ENCODE measurements around the gene FAM107B. TPM values are rescaled to one million over a fixed set of nuclear protein-coding genes. Genes with fewer than 3 reads are reported as not detected.

The FAM107B gene
- total RNA-seq, 1 experiment from 2014 or later = 41.6 TPM

DNA sequence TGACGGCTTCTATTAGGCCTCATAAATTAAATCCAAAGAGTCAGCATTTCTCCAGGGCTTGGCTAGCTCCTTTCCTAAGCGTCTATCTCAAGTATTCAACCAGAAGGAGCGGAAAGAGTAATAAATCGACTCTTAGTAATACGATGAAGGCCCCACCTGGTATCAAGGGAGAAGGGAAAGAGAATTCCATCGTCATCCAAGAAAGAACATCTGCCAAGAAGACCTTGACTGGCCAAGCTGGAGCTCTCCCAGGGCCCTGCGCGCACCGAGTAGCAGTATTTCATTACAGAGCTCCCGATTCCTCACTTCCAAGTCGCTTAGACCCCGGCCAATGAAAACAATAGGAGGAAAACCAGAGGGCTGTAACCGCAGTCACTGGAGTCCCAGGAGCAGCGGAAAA, 266.0 kb downstream of the FAM107B start:
- Histone ChIP-seq H3K36me3 (ENCODE audit: control insufficient read depth in 1 of 2, insufficient read depth in 2 of 2, low read length in 2 of 2) (no peaks in the 10 kb centered on the region), H3K9ac (ENCODE audit: low read length) (no peak overlapping the region), H4K20me1 (ENCODE audit: insufficient read depth) (no peaks in the 10 kb centered on the region), H3K4me1 (ENCODE audit: control insufficient read depth in 1 of 2, insufficient read depth in 2 of 2, low read length in 2 of 2) (no peaks in the 10 kb centered on the region), H2AFZ (ENCODE audit: low read depth, low read length, poor library complexity, severe bottlenecking) (no peak overlapping the region), H3K27me3 (ENCODE audit: insufficient read depth, low read length) (peaks cover 9% of the 10 kb centered on the region; the same call in 1 of the 2 replicates), H3K9me3 (ENCODE audit: control insufficient read depth in 1 of 2, insufficient read depth in 1 of 2, low read depth in 1 of 2, low read length in 2 of 2) (no peaks in the 10 kb centered on the region), H3K79me2 (ENCODE audit: insufficient read depth, low read length) (no peaks in the 10 kb centered on the region), H3K27ac (ENCODE audit: low read depth, low read length) (no peak overlapping the region), H3K9me2 (ENCODE audit: insufficient read depth) (no peaks in the 10 kb centered on the region), H3K4me2 (ENCODE audit: low read length) (no peak overlapping the region), H3K4me3 (replicated peaks in 1 of 2; ENCODE audit: low read depth in 1 of 2, low read length in 2 of 2) (no peak overlapping the region)
- intact Hi-C loops (cut with micrococcal nuclease) = no loop called here
- no peak for ATAC-seq
- DNase-seq (ENCODE audit: low read depth, low spot score) = no peak
- RAD21 ChIA-PET (ENCODE audit: low non-redundant PET in 1 of 2, low total read pairs in 2 of 2, uncharacterized antibody in 2 of 2, unreplicated experiment in 2 of 2) = no interaction called here
- no peak for TF ChIP-seq CEBPB (IDR thresholded peaks at IDR 0.05; ENCODE audit: low read depth)
- TF ChIP-seq ELF1 (IDR thresholded peaks at IDR 0.05; ENCODE audit: borderline replicate concordance, low read depth) = no peak
- TF ChIP-seq POLR2A (IDR thresholded peaks at IDR 0.05; ENCODE audit: borderline replicate concordance, extremely low read depth, insufficient read depth, insufficient read length) = no peak
- TF ChIP-seq YY1 (IDR thresholded peaks at IDR 0.05; ENCODE audit: extremely low read depth, insufficient replicate concordance, low read depth, low read length) = no peak
- no peak for TF ChIP-seq EZH2phosphoT487 (IDR thresholded peaks at IDR 0.05; ENCODE audit: borderline replicate concordance)
- TF ChIP-seq, protein P1, sequence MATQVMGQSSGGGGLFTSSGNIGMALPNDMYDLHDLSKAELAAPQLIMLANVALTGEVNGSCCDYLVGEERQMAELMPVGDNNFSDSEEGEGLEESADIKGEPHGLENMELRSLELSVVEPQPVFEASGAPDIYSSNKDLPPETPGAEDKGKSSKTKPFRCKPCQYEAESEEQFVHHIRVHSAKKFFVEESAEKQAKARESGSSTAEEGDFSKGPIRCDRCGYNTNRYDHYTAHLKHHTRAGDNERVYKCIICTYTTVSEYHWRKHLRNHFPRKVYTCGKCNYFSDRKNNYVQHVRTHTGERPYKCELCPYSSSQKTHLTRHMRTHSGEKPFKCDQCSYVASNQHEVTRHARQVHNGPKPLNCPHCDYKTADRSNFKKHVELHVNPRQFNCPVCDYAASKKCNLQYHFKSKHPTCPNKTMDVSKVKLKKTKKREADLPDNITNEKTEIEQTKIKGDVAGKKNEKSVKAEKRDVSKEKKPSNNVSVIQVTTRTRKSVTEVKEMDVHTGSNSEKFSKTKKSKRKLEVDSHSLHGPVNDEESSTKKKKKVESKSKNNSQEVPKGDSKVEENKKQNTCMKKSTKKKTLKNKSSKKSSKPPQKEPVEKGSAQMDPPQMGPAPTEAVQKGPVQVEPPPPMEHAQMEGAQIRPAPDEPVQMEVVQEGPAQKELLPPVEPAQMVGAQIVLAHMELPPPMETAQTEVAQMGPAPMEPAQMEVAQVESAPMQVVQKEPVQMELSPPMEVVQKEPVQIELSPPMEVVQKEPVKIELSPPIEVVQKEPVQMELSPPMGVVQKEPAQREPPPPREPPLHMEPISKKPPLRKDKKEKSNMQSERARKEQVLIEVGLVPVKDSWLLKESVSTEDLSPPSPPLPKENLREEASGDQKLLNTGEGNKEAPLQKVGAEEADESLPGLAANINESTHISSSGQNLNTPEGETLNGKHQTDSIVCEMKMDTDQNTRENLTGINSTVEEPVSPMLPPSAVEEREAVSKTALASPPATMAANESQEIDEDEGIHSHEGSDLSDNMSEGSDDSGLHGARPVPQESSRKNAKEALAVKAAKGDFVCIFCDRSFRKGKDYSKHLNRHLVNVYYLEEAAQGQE (IDR thresholded peaks at IDR 0.05; ENCODE audit: low read depth) = no peak
- no peak for TF ChIP-seq SIN3A (IDR thresholded peaks at IDR 0.05; ENCODE audit: low read depth)
- TF ChIP-seq, protein P2, sequence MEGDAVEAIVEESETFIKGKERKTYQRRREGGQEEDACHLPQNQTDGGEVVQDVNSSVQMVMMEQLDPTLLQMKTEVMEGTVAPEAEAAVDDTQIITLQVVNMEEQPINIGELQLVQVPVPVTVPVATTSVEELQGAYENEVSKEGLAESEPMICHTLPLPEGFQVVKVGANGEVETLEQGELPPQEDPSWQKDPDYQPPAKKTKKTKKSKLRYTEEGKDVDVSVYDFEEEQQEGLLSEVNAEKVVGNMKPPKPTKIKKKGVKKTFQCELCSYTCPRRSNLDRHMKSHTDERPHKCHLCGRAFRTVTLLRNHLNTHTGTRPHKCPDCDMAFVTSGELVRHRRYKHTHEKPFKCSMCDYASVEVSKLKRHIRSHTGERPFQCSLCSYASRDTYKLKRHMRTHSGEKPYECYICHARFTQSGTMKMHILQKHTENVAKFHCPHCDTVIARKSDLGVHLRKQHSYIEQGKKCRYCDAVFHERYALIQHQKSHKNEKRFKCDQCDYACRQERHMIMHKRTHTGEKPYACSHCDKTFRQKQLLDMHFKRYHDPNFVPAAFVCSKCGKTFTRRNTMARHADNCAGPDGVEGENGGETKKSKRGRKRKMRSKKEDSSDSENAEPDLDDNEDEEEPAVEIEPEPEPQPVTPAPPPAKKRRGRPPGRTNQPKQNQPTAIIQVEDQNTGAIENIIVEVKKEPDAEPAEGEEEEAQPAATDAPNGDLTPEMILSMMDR (IDR thresholded peaks at IDR 0.05 in 2 of 3, conservative IDR thresholded peaks at IDR 0.05 in 1 of 3; ENCODE audit: borderline replicate concordance in 1 of 3, insufficient read depth in 1 of 3, low read depth in 2 of 3, low read length in 2 of 3) = no peak
- TF ChIP-seq TCF7L2 (IDR thresholded peaks at IDR 0.05; ENCODE audit: borderline replicate concordance, extremely low read depth, insufficient read depth, insufficient read length) = no peak
- TF ChIP-seq FOSL1 (IDR thresholded peaks at IDR 0.05; ENCODE audit: low read depth) = no peak
- no peak for TF ChIP-seq POLR2AphosphoS5 (IDR thresholded peaks at IDR 0.05; ENCODE audit: low read depth, low read length)
- TF ChIP-seq ZNF274 (IDR thresholded peaks at IDR 0.05; ENCODE audit: low read depth, low read length) = no peak
- no peak for TF ChIP-seq RAD21 (IDR thresholded peaks at IDR 0.05; ENCODE audit: low read depth)
- no peak for TF ChIP-seq EGR1 (IDR thresholded peaks at IDR 0.05; ENCODE audit: low read depth)
- TF ChIP-seq, protein P3, sequence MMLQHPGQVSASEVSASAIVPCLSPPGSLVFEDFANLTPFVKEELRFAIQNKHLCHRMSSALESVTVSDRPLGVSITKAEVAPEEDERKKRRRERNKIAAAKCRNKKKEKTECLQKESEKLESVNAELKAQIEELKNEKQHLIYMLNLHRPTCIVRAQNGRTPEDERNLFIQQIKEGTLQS (IDR thresholded peaks at IDR 0.05) = no peak
- CTCF ChIA-PET = no interaction called here
- POLR2A ChIA-PET = interaction anchor here (0.5 kb wide), 1 partner anchor 314 kb away, joined by 3 read pairs; no protein-coding TSS in a partner anchor
- no TSS peak for BruUV-seq (replicated peaks)
